ENCODE results near the gene DENND1C.

Gene DENND1C

GRCh38 chr19:6421075-6422014 is 60.2 kb downstream of the DENND1C start:
- no peak for DNase-seq

- DNase-seq, result no peak
Measured at GRCh38 chr19:6418562-6418932, 63.0 kb downstream of the DENND1C start.

- DNase-seq, result no peak
Measured at GRCh38 chr19:6417713-6418561, 63.6 kb downstream of the DENND1C start.

Data from right forelimb (tissue), 1 donor.